Stimulated activated CD8-positive, alpha-beta memory T cell treated with anti-CD3 and anti-CD28 coated beads, Interleukin-12 subunit alpha, Interleukin-12 subunit beta, amount 100 ng/mL, for 4 hours (primary cell): ENCODE data around the gene TMEM231.
"Not testable (repeated sequence)": the region's sequence is repeated elsewhere in the genome, so short reads cannot be mapped to it uniquely, and the experiment has no call there.

ENCODE experiments used
- DNase-seq: peaks from one replicate; pipeline ENCODE4 v3.0.0-alpha.2; 2020; ENCODE audit warnings: low read depth

Gene TMEM231

GRCh38 chr16:75532142-75532765 lies 23.8 kb downstream of the TMEM231 start:
- DNase-seq = no peak

- no peak for DNase-seq
These were observed 26.1 kb downstream of the TMEM231 start for GRCh38 chr16:75529959-75530358.

- no peak for DNase-seq
These were observed 26.8 kb downstream of the TMEM231 start for GRCh38 chr16:75529056-75529905.

GRCh38 chr16:75527825-75528299 lies 28.2 kb downstream of the TMEM231 start:
- no peak for DNase-seq

- no peak for DNase-seq
These were observed 29.8 kb downstream of the TMEM231 start for GRCh38 chr16:75526032-75526790.

GRCh38 chr16:75519175-75519574 lies 36.9 kb downstream of the TMEM231 start:
- no peak for DNase-seq

GRCh38 chr16:75516189-75516966 lies 39.7 kb downstream of the TMEM231 start:
- peak; percentile 7 for DNase-seq

- no peak for DNase-seq
These were observed 41.8 kb downstream of the TMEM231 start for GRCh38 chr16:75514296-75514695.

GRCh38 chr16:75506574-75506973 lies 49.5 kb downstream of the TMEM231 start:
- DNase-seq = no peak

GRCh38 chr16:75506107-75506506 lies 49.9 kb downstream of the TMEM231 start:
- no peak for DNase-seq

- DNase-seq = no peak
These were observed 52.3 kb downstream of the TMEM231 start for GRCh38 chr16:75503801-75504200.

- DNase-seq = no peak
These were observed 53.0 kb downstream of the TMEM231 start for GRCh38 chr16:75502916-75503605.

GRCh38 chr16:75501820-75502219 lies 54.2 kb downstream of the TMEM231 start:
- DNase-seq = not testable (repeated sequence)

GRCh38 chr16:75501359-75501758 lies 54.7 kb downstream of the TMEM231 start:
- DNase-seq = no peak

- not testable (repeated sequence) for DNase-seq
These were observed 57.3 kb downstream of the TMEM231 start for GRCh38 chr16:75498605-75499322.

- DNase-seq = no peak
These were observed 58.5 kb downstream of the TMEM231 start for GRCh38 chr16:75497558-75497957.

- DNase-seq = no peak
These were observed 60.9 kb downstream of the TMEM231 start, which contains the start of gene CHST6 for GRCh38 chr16:75495076-75495674. Gene CHST6 (minus strand): TSS chr16:75495441. CDS start chr16:75479828, 15,613 bp downstream.

- DNase-seq = no peak
These were observed 61.4 kb downstream of the TMEM231 start for GRCh38 chr16:75494661-75495075.

GRCh38 chr16:75494184-75494583 lies 61.9 kb downstream of the TMEM231 start:
- DNase-seq = no peak

- no peak for DNase-seq
These were observed 64.2 kb downstream of the TMEM231 start for GRCh38 chr16:75491876-75492275.
